ENCODE results near the gene NTRK3. TPM values are rescaled to one million over a fixed set of nuclear protein-coding genes. Genes with fewer than 3 reads are reported as not detected.
A peak's percentile ranks its signal among the peaks of the same experiment; 100 is the strongest.

NTRK3 gene
- polyA plus RNA-seq, 1 donor (not counting 4 experiments of a cell fraction or from before 2014, with no cell fraction given): not detected

DNA sequence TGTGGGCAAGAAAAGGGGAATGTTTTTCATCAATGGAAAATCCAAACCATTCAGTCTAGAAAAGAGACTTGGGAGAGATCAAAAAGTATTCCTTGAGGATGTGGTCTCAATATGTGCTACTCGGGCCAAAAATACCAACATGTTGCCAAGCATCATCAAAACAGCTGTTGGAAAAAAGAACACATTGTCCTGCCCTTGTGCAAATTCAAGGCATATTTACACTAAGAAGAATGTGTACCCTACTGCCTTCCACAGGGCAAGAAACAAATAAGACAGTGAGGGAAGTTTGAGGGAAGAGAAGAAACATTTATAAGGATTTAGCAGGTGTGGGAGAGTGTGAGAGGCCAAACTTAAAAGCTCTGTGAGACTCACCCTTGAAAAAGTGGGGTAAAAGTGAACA lies 252.1 kb downstream of the NTRK3 start:
- Histone ChIP-seq H3K27me3 (ENCODE audit: control insufficient read depth, extremely low read depth, insufficient read depth, low read length) (no peaks in the 10 kb centered on the region), H4K20me1 (ENCODE audit: control insufficient read depth, extremely low read depth, insufficient read depth, low read length) (no peaks in the 10 kb centered on the region), H3K9me1 (ENCODE audit: control insufficient read depth, extremely low read depth, insufficient read depth, low read length) (no peaks in the 10 kb centered on the region), H3K79me2 (ENCODE audit: control insufficient read depth, insufficient read depth, low read length) (no peaks in the 10 kb centered on the region), H3K9ac (ENCODE audit: control insufficient read depth, extremely low read depth, insufficient read depth, low read length) (no peak overlapping the region), H3K4me2 (ENCODE audit: control insufficient read depth, extremely low read depth, insufficient read depth, low read depth, low read length) (no peak overlapping the region), H3K4me3 (ENCODE audit: control insufficient read depth in 2 of 3, extremely low read depth in 1 of 3, insufficient read depth in 2 of 3, low read depth in 1 of 3, low read length in 3 of 3) (no peak overlapping the region), H3K4me1 (ENCODE audit: control insufficient read depth, extremely low read depth, insufficient read depth, low read length) (no peaks in the 10 kb centered on the region), H3K36me3 (ENCODE audit: control insufficient read depth in 2 of 2, extremely low read depth in 1 of 2, insufficient read depth in 2 of 2, low read length in 2 of 2) (no peaks in the 10 kb centered on the region), H3K9me3 (ENCODE audit: control insufficient read depth, low read depth, low read length) (no peaks in the 10 kb centered on the region), H3K27ac (ENCODE audit: control insufficient read depth, insufficient read depth, low read length) (no peak overlapping the region), H2AFZ (ENCODE audit: control insufficient read depth, low read length) (no peak overlapping the region)
- DNase-seq (ENCODE audit: low read depth, low spot score) (no peak), FAIRE-seq (no peak)
- dilution Hi-C loops (cut with MboI; ENCODE audit: extremely low pct_ligation_motif_present, low sequenced_read_pairs): no loop called here
- TF ChIP-seq, protein P1, sequence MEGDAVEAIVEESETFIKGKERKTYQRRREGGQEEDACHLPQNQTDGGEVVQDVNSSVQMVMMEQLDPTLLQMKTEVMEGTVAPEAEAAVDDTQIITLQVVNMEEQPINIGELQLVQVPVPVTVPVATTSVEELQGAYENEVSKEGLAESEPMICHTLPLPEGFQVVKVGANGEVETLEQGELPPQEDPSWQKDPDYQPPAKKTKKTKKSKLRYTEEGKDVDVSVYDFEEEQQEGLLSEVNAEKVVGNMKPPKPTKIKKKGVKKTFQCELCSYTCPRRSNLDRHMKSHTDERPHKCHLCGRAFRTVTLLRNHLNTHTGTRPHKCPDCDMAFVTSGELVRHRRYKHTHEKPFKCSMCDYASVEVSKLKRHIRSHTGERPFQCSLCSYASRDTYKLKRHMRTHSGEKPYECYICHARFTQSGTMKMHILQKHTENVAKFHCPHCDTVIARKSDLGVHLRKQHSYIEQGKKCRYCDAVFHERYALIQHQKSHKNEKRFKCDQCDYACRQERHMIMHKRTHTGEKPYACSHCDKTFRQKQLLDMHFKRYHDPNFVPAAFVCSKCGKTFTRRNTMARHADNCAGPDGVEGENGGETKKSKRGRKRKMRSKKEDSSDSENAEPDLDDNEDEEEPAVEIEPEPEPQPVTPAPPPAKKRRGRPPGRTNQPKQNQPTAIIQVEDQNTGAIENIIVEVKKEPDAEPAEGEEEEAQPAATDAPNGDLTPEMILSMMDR (optimal IDR thresholded peaks at IDR 0.05 in 1 of 3, IDR thresholded peaks at IDR 0.05 in 1 of 3, conservative IDR thresholded peaks at IDR 0.05 in 1 of 3; ENCODE audit: extremely low read depth in 1 of 3, insufficient read depth in 2 of 3, low read length in 3 of 3): no peak
- TF ChIP-seq EZH2 (IDR thresholded peaks at IDR 0.05; ENCODE audit: low read length): no peak

DNA sequence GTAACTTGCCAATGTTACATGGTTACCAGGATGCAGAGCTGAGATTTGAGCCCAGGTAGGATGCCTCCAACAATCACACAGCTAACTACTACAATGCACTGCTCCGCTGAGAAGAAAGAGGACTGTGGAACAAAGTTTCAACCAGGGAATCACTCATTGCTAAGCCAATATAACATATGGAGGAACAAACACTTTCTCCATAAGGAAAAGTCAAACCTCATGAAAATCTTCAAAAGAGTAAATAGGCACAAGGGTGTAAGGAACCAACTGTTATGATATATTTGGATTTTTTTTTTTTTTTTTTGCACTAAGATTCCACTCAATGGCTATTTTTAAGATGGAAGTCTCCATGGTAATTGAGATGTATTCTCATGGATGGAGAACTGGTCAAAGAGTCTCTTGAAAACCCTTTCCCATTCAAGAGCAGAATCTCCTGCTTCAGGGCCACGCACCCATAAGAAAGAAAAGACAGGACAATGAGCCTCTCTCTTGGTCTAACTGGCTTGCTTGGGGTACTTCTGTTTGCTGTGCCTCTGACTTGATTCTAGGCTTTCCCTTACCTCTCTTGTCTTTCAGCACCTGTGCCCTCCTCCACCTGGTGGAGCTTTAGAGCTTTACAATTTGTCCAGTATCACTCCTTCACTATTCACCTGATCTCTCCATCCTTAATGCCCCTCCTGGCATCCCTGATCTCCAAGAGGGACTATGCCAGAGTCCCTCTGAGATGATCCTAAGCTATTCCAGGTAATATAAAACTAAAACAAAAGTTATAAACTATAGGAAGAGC lies 252.8 kb downstream of the NTRK3 start:
- Histone ChIP-seq H3K9ac (ENCODE audit: control insufficient read depth, extremely low read depth, insufficient read depth, low read length) (no peak overlapping the region), H2AFZ (ENCODE audit: control insufficient read depth, low read length) (no peak overlapping the region), H3K79me2 (ENCODE audit: control insufficient read depth, insufficient read depth, low read length) (no peaks in the 10 kb centered on the region), H3K9me1 (ENCODE audit: control insufficient read depth, extremely low read depth, insufficient read depth, low read length) (no peaks in the 10 kb centered on the region), H3K4me2 (ENCODE audit: control insufficient read depth, extremely low read depth, insufficient read depth, low read depth, low read length) (no peak overlapping the region), H3K9me3 (ENCODE audit: control insufficient read depth, low read depth, low read length) (no peaks in the 10 kb centered on the region), H3K27me3 (ENCODE audit: control insufficient read depth, extremely low read depth, insufficient read depth, low read length) (no peaks in the 10 kb centered on the region), H3K4me3 (ENCODE audit: control insufficient read depth in 2 of 3, extremely low read depth in 1 of 3, insufficient read depth in 2 of 3, low read depth in 1 of 3, low read length in 3 of 3) (no peak overlapping the region), H3K27ac (ENCODE audit: control insufficient read depth, insufficient read depth, low read length) (no peak overlapping the region), H3K36me3 (ENCODE audit: control insufficient read depth in 2 of 2, extremely low read depth in 1 of 2, insufficient read depth in 2 of 2, low read length in 2 of 2) (no peaks in the 10 kb centered on the region), H4K20me1 (ENCODE audit: control insufficient read depth, extremely low read depth, insufficient read depth, low read length) (no peaks in the 10 kb centered on the region), H3K4me1 (ENCODE audit: control insufficient read depth, extremely low read depth, insufficient read depth, low read length) (no peaks in the 10 kb centered on the region)
- DNase-seq (ENCODE audit: low read depth, low spot score): no peak
- TF ChIP-seq EZH2 (IDR thresholded peaks at IDR 0.05; ENCODE audit: low read length): no peak
- TF ChIP-seq, protein P1 (optimal IDR thresholded peaks at IDR 0.05 in 1 of 3, IDR thresholded peaks at IDR 0.05 in 1 of 3, conservative IDR thresholded peaks at IDR 0.05 in 1 of 3; ENCODE audit: extremely low read depth in 1 of 3, insufficient read depth in 2 of 3, low read length in 3 of 3): peak in 1 of 3 experiments; percentile 40
- dilution Hi-C loops (cut with MboI; ENCODE audit: extremely low pct_ligation_motif_present, low sequenced_read_pairs): no loop called here
- no peak for FAIRE-seq
